Activated CD8-positive, alpha-beta memory T cell treated with anti-CD3 and anti-CD28 coated beads for 36 hours (primary cell): Measurements from ENCODE around the gene CDK2AP2. TPM values are rescaled to one million over a fixed set of nuclear protein-coding genes. Genes with fewer than 3 reads are reported as not detected.
"Not testable (repeated sequence)": the region's sequence is repeated elsewhere in the genome, so short reads cannot be mapped to it uniquely, and the experiment has no call there.

Source experiments
- CTCF ChIA-PET: fragments of 350-600 bp; sonication (Branson Sonifier 250); formaldehyde crosslinking; loops from one replicate; lab custom pipeline; 2021; ENCODE audit warnings: antibody characterized with exemption; lab: Charles Lee
- POLR2A ChIA-PET: fragments of 350-600 bp; sonication (Branson Sonifier 250); formaldehyde crosslinking; loops from one replicate; lab custom pipeline; 2021; ENCODE audit warnings: antibody characterized with exemption; lab: Charles Lee
- total RNA-seq, 2 experiments: library from RNA; stranded (reverse); gene quantifications; one replicate each; pipeline ENCODE4 v1.2.3, GENCODE V29; 2021

Gene CDK2AP2
- total RNA-seq, 2 experiments from 2014 or later = 61.1 to 64.8 TPM

- POLR2A ChIA-PET = interaction anchor here (0.5 to 7.0 kb wide), 11 partner anchors 16 to 315 kb away, joined by 3 to 79 read pairs (median 4); partner anchors contain the start of genes PPP1CA and PTPRCAP
Observed at GRCh38 chr11:67483831-67484665, 23.9 kb downstream of the CDK2AP2 start.

GRCh38 chr11:67482827-67483798 is 24.8 kb downstream of the CDK2AP2 start, which contains the start of gene AIP:
Gene AIP (plus strand): TSS chr11:67483026. CDS start chr11:67483159, 133 bp downstream.
- ChIA-PET POLR2A (interaction anchor here (0.6 to 7.0 kb wide), 5 partner anchors 14 to 82 kb away, joined by 4 to 79 read pairs (median 6); partner anchors contain the start of genes PPP1CA, PTPRCAP and TMEM134), CTCF (interaction anchor here (0.7 to 1.5 kb wide), 5 partner anchors 9 to 70 kb away, joined by 3 to 5 read pairs (median 4); partner anchors contain the start of gene CDK2AP2)

More at GRCh38 chr11:67483831-67484665, 23.9 kb downstream of the CDK2AP2 start:
- CTCF ChIA-PET = interaction anchor here (1.0 to 1.5 kb wide), 3 partner anchors 8 to 71 kb away, joined by 3 to 5 read pairs (median 5); partner anchors contain the start of gene PTPRCAP

DNA sequence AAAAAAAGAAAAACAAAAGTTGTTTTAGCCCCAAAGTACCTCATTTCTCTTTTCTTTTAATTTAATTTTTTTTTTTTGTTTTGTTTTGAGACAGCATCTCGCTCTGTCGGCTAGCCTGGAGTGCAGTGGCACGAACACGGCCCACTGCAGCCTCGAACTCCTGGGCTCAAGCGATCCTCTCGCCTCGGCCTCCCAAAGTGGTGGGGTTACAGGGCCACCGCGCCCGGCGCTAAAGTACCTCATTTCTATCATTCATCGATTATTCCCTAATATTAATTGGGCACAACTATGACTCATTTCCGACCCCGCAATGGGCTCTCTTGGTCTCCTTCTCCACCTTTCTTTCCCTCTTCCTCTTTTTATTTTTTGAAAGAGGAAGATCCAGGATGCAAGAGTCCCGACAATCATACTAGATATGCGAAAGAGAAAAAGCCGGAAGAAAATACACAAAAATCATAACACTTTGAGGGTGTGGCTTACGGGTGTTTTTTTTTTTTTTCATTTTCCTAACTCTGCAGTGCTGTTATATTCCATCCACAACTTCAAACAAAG is 25.6 kb downstream of the CDK2AP2 start:
- ChIA-PET CTCF (interaction anchor here (0.7 to 1.4 kb wide), 4 partner anchors 10 to 43 kb away, joined by 3 to 5 read pairs (median 4); partner anchors contain the start of gene CDK2AP2), POLR2A (interaction anchor here (1.1 to 7.0 kb wide), 3 partner anchors 14 to 62 kb away, joined by 4 to 79 read pairs (median 4); partner anchors contain the start of genes PTPRCAP and TMEM134)

DNA sequence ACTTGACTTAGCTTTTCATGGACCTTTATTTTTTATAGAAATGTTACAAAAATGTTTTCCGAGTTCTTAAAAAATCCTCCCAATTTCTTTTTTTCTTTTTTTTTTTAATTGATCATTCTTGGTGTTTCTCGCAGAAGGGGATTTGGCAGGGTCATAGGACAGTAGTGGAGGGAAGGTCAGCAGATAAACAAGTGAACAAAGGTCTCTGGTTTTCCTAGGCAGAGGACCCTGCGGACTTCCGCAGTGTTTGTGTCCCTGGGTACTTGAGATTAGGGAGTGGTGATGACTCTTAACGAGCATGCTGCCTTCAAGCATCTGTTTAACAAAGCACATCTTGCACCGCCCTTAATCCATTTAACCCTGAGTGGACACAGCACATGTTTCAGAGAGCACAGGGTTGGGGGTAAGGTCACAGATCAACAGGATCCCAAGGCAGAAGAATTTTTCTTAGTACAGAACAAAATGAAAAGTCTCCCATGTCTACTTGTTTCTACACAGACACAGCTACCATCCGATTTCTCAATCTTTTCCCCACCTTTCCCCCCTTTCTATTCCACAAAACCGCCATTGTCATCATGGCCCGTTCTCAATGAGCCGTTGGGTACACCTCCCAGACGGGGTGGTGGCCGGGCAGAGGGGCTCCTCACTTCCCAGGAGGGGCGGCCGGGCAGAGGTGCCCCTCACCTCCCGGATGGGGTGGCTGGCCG is 30.5 kb downstream of the CDK2AP2 start:
- ChIA-PET POLR2A (interaction anchor here (0.7 kb wide), 1 partner anchor 39 kb away, joined by 12 read pairs; no protein-coding TSS in a partner anchor), CTCF (interaction anchor here (1.4 kb wide), 1 partner anchor 12 kb away, joined by 3 read pairs; no protein-coding TSS in a partner anchor)

- CTCF ChIA-PET = interaction anchor here (0.6 kb wide), 1 partner anchor 89 kb away, joined by 3 read pairs; no protein-coding TSS in a partner anchor
- POLR2A ChIA-PET = not testable (repeated sequence)
Observed at GRCh38 chr11:67476692-67477091, 31.3 kb downstream of the CDK2AP2 start.

DNA sequence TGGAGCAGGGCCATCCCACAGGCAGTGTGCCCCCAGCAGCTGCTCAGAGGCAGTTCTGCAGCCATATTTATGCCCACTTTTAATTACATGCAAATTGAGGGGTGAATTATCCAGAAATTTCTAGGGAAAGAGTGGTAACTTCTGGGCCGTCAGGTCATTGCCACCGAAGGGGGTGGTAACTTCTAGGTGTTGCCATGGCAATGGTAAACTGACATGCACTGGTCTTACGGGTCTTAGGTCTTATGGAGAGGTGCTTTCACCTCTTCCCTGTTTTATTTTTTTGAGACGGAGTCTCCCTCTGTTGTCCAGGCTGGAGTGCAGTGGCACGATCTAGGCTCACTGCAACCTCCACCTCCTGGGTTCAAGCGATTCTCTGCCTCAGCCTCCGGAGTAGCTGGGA is 35.1 kb downstream of the CDK2AP2 start:
- ChIA-PET POLR2A (no interaction called here), CTCF (interaction anchor here (0.5 kb wide), 1 partner anchor 26 kb away, joined by 5 read pairs; no protein-coding TSS in a partner anchor)

DNA sequence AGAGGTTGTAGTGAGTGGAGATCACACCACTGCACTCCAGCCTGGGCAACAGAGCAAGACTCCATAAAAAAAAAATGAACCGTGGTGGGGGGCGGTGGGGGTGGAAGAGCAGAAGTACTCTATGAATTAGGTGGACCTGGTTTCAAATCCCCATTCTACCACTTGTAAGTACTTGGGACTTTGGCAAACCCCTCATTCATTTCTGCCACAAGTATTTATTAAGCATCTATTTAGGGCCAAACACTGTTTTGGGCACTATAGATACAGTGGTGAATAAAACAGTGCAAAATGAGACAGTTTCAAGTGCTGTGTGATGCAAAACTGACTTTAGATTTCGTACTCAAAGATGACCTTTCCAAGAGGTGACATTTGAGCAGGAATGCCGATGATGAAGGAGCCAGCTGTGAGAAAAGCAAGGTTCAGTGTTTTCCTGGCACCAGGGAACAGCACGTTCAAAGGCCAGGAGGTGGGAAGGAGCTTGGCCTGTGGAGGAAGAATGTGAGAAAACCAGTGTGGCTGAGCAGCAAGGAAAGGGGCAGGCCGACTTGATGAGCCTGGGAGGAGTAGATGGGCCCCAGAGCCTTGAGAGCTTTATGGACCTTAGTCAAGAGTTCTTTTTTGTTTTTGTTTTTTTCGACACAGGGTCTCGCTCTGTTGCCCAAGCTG is 37.5 kb downstream of the CDK2AP2 start:
- ChIA-PET POLR2A (no interaction called here), CTCF (interaction anchor here (0.9 to 2.8 kb wide), 7 partner anchors 12 to 69 kb away, joined by 3 to 6 read pairs (median 4); partner anchors contain the start of genes AIP, PPP1CA and PTPRCAP)

- ChIA-PET CTCF (interaction anchor here (0.6 to 2.8 kb wide), 7 partner anchors 11 to 68 kb away, joined by 3 to 6 read pairs (median 3); partner anchors contain the start of genes PPP1CA and PTPRCAP), POLR2A (interaction anchor here (0.6 to 2.4 kb wide), 3 partner anchors 17 to 68 kb away, joined by 3 to 6 read pairs (median 6); partner anchors contain the start of gene PPP1CA)
Observed at GRCh38 chr11:67469508-67469811, 38.5 kb downstream of the CDK2AP2 start.

- ChIA-PET POLR2A (interaction anchor here (0.5 to 2.6 kb wide), 15 partner anchors 14 to 116 kb away, joined by 3 to 16 read pairs (median 6); partner anchors contain the start of genes AIP, POLD4, PPP1CA and PTPRCAP), CTCF (interaction anchor here (0.8 to 2.8 kb wide), 9 partner anchors 11 to 77 kb away, joined by 3 to 11 read pairs (median 4); partner anchors contain the start of genes PPP1CA, PTPRCAP and RAD9A)
Observed at GRCh38 chr11:67468759-67469507, 39.0 kb downstream of the CDK2AP2 start, which contains the start of gene TMEM134. Gene TMEM134 (minus strand): TSS chr11:67469251. CDS start chr11:67469192, 59 bp downstream.

GRCh38 chr11:67468456-67468758 is 39.6 kb downstream of the CDK2AP2 start:
- ChIA-PET POLR2A (interaction anchor here (0.5 to 2.6 kb wide), 15 partner anchors 15 to 115 kb away, joined by 3 to 16 read pairs (median 6); partner anchors contain the start of genes AIP, POLD4, PPP1CA and PTPRCAP), CTCF (interaction anchor here (0.9 to 2.5 kb wide), 6 partner anchors 14 to 76 kb away, joined by 3 to 11 read pairs (median 4); partner anchors contain the start of genes PPP1CA and RAD9A)

DNA sequence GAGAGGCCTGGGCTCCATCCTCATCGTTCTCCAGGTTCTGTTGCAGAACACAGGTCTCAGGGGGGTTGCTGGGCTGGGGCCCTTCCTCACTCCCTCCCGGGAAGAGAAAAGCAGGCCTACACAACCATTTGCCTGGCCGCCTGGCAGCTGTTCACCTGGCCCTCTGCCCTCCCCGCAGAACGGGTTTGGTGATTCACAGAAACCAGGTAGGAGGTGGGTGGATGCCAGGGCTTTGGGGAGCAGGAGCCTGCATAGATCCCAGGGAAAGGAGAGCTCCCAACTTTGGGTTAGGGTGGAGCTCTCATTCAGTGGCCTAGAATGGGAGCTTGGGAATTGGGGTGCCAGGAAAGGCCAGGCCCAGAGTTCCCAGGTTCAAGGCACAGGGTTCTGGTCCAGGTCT is 39.9 kb downstream of the CDK2AP2 start:
- POLR2A ChIA-PET = interaction anchor here (0.7 to 2.6 kb wide), 13 partner anchors 16 to 67 kb away, joined by 3 to 16 read pairs (median 6); partner anchors contain the start of genes PPP1CA, PTPRCAP and TBC1D10C
- CTCF ChIA-PET = interaction anchor here (0.9 to 2.5 kb wide), 6 partner anchors 14 to 76 kb away, joined by 3 to 11 read pairs (median 4); partner anchors contain the start of genes PPP1CA and RAD9A

GRCh38 chr11:67466962-67467771 is 40.8 kb downstream of the CDK2AP2 start:
- ChIA-PET POLR2A (interaction anchor here (1.5 to 2.6 kb wide), 6 partner anchors 19 to 66 kb away, joined by 4 to 16 read pairs (median 8); partner anchors contain the start of genes PPP1CA, PTPRCAP and TBC1D10C), CTCF (interaction anchor here (0.8 to 2.5 kb wide), 3 partner anchors 62 to 150 kb away, joined by 3 to 11 read pairs (median 4); partner anchors contain the start of gene PPP1CA)

GRCh38 chr11:67466367-67466766 is 41.6 kb downstream of the CDK2AP2 start:
- ChIA-PET POLR2A (interaction anchor here (0.7 to 2.9 kb wide), 5 partner anchors 14 to 29 kb away, joined by 3 to 25 read pairs (median 12); partner anchors contain the start of genes GPR152 and PTPRCAP), CTCF (interaction anchor here (1.2 to 2.5 kb wide), 3 partner anchors 27 to 65 kb away, joined by 3 to 11 read pairs (median 5); partner anchors contain the start of genes PITPNM1 and PPP1CA)

- ChIA-PET POLR2A (interaction anchor here (0.6 to 2.9 kb wide), 6 partner anchors 13 to 58 kb away, joined by 3 to 25 read pairs (median 4); partner anchors contain the start of genes GPR152 and PTPRCAP), CTCF (interaction anchor here (0.8 to 1.6 kb wide), 6 partner anchors 13 to 39 kb away, joined by 3 to 7 read pairs (median 3); partner anchors contain the start of genes PITPNM1 and PTPRCAP)
Observed at GRCh38 chr11:67465530-67465929, 42.4 kb downstream of the CDK2AP2 start.
